ENCODE results near the gene PACSIN3. TPM values are rescaled to one million over a fixed set of nuclear protein-coding genes. Genes with fewer than 3 reads are reported as not detected.

Gene PACSIN3
- polyA plus RNA-seq, 1 donor from 2014 or later: not detected

GRCh38 chr11:47172740-47173336 is 13.4 kb downstream of the PACSIN3 start:
- no peak overlapping the region for H3K27ac ChIP-seq (ENCODE audit: low read length)
- H2AFZ ChIP-seq (ENCODE audit: low read depth, low read length): no peak overlapping the region
- H3K9ac ChIP-seq (ENCODE audit: low read length): no peak overlapping the region
- H3K4me3 ChIP-seq (ENCODE audit: low read length): no peak overlapping the region
- H3K27me3 ChIP-seq (ENCODE audit: insufficient read depth, low read depth, low read length): no peaks in the 10 kb centered on the region
- H3K4me2 ChIP-seq (ENCODE audit: low read length): no peak overlapping the region
- H3K9me3 ChIP-seq (ENCODE audit: low read length): no peaks in the 10 kb centered on the region
- TF ChIP-seq SMC3 (conservative IDR thresholded peaks at IDR 0.05; ENCODE audit: poor library complexity) (no peak), EP300 (conservative IDR thresholded peaks at IDR 0.05; ENCODE audit: poor library complexity, severe bottlenecking) (no peak), RAD21 (conservative IDR thresholded peaks at IDR 0.05) (no peak), POLR2AphosphoS5 (IDR thresholded peaks at IDR 0.05) (no peak), MXI1 (conservative IDR thresholded peaks at IDR 0.05; ENCODE audit: poor library complexity, severe bottlenecking) (no peak)
- H3F3A ChIP-seq (ENCODE audit: insufficient read depth, low read length, poor library complexity, severe bottlenecking): no peaks in the 10 kb centered on the region
- no peaks in the 10 kb centered on the region for H3K9me2 ChIP-seq (ENCODE audit: insufficient read depth, low read length)
- H4K20me1 ChIP-seq (ENCODE audit: insufficient read depth): no peaks in the 10 kb centered on the region
- H3K36me3 ChIP-seq (ENCODE audit: insufficient read depth, low read length): peaks cover 7% of the 10 kb centered on the region
- H3K79me2 ChIP-seq (replicated peaks; ENCODE audit: insufficient read depth, low read length): peaks cover 48% of the 10 kb centered on the region

GRCh38 chr11:47171856-47172255 is 14.4 kb downstream of the PACSIN3 start:
- no peaks in the 10 kb centered on the region for H3F3A ChIP-seq (ENCODE audit: insufficient read depth, low read length, poor library complexity, severe bottlenecking)
- peaks cover 12% of the 10 kb centered on the region for H3K36me3 ChIP-seq (ENCODE audit: insufficient read depth, low read length)
- no peak overlapping the region for H3K4me3 ChIP-seq (ENCODE audit: low read length)
- no peak overlapping the region for H3K4me2 ChIP-seq (ENCODE audit: low read length)
- no peak overlapping the region for H2AFZ ChIP-seq (ENCODE audit: low read depth, low read length)
- no peaks in the 10 kb centered on the region for H3K9me2 ChIP-seq (ENCODE audit: insufficient read depth, low read length)
- H3K9ac ChIP-seq (ENCODE audit: low read length): no peak overlapping the region
- no peaks in the 10 kb centered on the region for H3K9me3 ChIP-seq (ENCODE audit: low read length)
- H3K27me3 ChIP-seq (ENCODE audit: insufficient read depth, low read depth, low read length): no peaks in the 10 kb centered on the region
- H4K20me1 ChIP-seq (ENCODE audit: insufficient read depth): no peaks in the 10 kb centered on the region
- peaks cover 48% of the 10 kb centered on the region for H3K79me2 ChIP-seq (replicated peaks; ENCODE audit: insufficient read depth, low read length)
- H3K27ac ChIP-seq (ENCODE audit: low read length): no peak overlapping the region
- TF ChIP-seq TAF1 (IDR thresholded peaks at IDR 0.05; ENCODE audit: low read depth) (no peak), EP300 (conservative IDR thresholded peaks at IDR 0.05; ENCODE audit: poor library complexity, severe bottlenecking) (no peak), REST (IDR thresholded peaks at IDR 0.05; ENCODE audit: borderline replicate concordance) (no peak), SMC3 (conservative IDR thresholded peaks at IDR 0.05; ENCODE audit: poor library complexity) (no peak), CTCF (IDR thresholded peaks at IDR 0.05; ENCODE audit: poor library complexity, severe bottlenecking) (no peak), MXI1 (conservative IDR thresholded peaks at IDR 0.05; ENCODE audit: poor library complexity, severe bottlenecking) (no peak), EZH2 (IDR thresholded peaks at IDR 0.05; ENCODE audit: borderline replicate concordance, insufficient read depth, low read length, poor library complexity, severe bottlenecking) (no peak), POLR2AphosphoS5 (IDR thresholded peaks at IDR 0.05) (no peak), RAD21 (conservative IDR thresholded peaks at IDR 0.05) (no peak)
